ENCODE results near the gene FAM72D.
"Not testable (repeated sequence)": the region's sequence is repeated elsewhere in the genome, so short reads cannot be mapped to it uniquely, and the experiment has no call there.

- not testable (repeated sequence) for TF ChIP-seq CTCF (tag by site-specific recombination; IDR thresholded peaks at IDR 0.05); KLF1 (tag by site-specific recombination; IDR thresholded peaks at IDR 0.05); ZNF24 (tag by site-specific recombination; IDR thresholded peaks at IDR 0.05); ZNF768 (tag by site-specific recombination; IDR thresholded peaks at IDR 0.05); ZNF214 (tag by site-specific recombination; IDR thresholded peaks at IDR 0.05; ENCODE audit: borderline replicate concordance); MZF1 (tag by site-specific recombination; IDR thresholded peaks at IDR 0.05; ENCODE audit: borderline replicate concordance); ZNF184 (tag by site-specific recombination; IDR thresholded peaks at IDR 0.05); ZNF830 (tag by site-specific recombination; IDR thresholded peaks at IDR 0.05; ENCODE audit: low read depth); OSR2 (tag by site-specific recombination; IDR thresholded peaks at IDR 0.05); BCL11A (tag by site-specific recombination; IDR thresholded peaks at IDR 0.05; ENCODE audit: low read depth)
These were observed 48.6 kb downstream of the FAM72D start for GRCh38 chr1:145144264-145144913.

All from HEK293 (cell line).